Stimulated activated CD4-positive, alpha-beta T cell treated with anti-CD3 and anti-CD28 coated beads, Interleukin-12 subunit alpha, Interleukin-12 subunit beta, amount 100 ng/mL, for 24 hours (primary cell): Measurements from ENCODE around the gene POTEB.
"Not testable (repeated sequence)": the region's sequence is repeated elsewhere in the genome, so short reads cannot be mapped to it uniquely, and the experiment has no call there.

Experiments used
- DNase-seq, 2 experiments: peaks; one replicate each; pipeline ENCODE4 v3.0.0-alpha.2; 2020; ENCODE audit warnings: low read depth in 2 of 2

The POTEB gene

DNA sequence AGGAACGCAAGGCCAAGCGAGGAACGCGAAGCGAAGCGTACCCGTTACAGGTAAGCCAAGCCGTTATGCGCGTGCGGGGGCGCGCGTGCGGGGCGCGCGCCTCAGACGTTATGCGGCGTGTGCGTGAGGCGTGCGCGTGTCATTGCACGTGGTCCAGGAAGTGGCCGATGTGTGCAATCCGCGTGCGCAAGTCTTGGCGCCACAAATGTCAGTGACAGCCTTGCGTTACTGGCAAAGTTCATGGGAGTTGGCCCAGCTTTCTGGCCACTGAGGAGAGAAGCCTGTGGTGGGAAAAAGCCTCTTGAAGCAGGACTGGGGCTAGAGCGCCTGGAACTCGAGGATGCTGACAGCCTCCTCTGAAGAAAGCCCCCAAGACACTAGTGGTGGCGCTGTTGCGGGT is at the start of gene POTEB:
POTEB (minus strand) TSS at position 101 of the 400 bp plus-strand sequence. CDS start 489 bp downstream, outside the sequence.
- DNase-seq, result not testable (repeated sequence)

GRCh38 chr15:21890955-21891354 is 13.4 kb upstream of the POTEB start:
- DNase-seq, result not testable (repeated sequence)

GRCh38 chr15:21889542-21889941 is 12.0 kb upstream of the POTEB start:
- not testable (repeated sequence) for DNase-seq

- DNase-seq, result not testable (repeated sequence)
Measured at GRCh38 chr15:21838831-21839230, 38.7 kb downstream of the POTEB start.
